ENCODE results near the gene PLCH1. TPM values are rescaled to one million over a fixed set of nuclear protein-coding genes. Genes with fewer than 3 reads are reported as not detected.

The PLCH1 gene
- total RNA-seq, 4 donors from 2014 or later: 0.19 to 2.1 (median 0.28) TPM

DNA sequence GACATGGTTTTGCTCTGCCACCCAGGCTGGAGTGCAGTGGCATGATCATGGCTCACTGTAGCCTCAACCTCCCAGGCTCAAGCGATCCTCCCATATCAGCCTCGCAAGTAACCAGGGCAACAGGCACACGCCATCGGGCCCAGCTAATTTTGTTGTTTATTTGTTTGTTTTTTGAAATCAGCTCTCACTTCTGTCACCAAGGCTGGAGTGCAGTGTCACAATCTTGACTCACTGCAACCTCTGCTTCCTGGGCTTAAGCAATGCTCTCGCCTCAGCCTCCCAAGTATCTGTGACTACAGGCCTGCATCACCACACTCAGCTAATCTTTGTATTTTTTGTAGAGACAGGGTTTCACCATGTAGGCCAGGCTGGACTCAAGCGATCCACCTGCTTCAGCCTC lies 26.3 kb upstream of the PLCH1 start:
- no peaks in the 10 kb centered on the region for H3K9me3 ChIP-seq
- 85 to 97% methylated on average over 4 to 6 of the region's 6 CpGs for WGBS, 2 donors
- intact Hi-C loops (cut with DNase I): no loop called here
- peaks cover 0 to 20% (median 0%) of the 10 kb centered on the region in 3 donors for H3K36me3 ChIP-seq
- DNase-seq: no peak
- no peak overlapping the region for H3K27ac ChIP-seq
- H3K27me3 ChIP-seq: no peaks in the 10 kb centered on the region
- H3K4me1 ChIP-seq: no peaks in the 10 kb centered on the region
- TF ChIP-seq POLR2A (IDR thresholded peaks at IDR 0.05): no peak
- TF ChIP-seq, protein P1, sequence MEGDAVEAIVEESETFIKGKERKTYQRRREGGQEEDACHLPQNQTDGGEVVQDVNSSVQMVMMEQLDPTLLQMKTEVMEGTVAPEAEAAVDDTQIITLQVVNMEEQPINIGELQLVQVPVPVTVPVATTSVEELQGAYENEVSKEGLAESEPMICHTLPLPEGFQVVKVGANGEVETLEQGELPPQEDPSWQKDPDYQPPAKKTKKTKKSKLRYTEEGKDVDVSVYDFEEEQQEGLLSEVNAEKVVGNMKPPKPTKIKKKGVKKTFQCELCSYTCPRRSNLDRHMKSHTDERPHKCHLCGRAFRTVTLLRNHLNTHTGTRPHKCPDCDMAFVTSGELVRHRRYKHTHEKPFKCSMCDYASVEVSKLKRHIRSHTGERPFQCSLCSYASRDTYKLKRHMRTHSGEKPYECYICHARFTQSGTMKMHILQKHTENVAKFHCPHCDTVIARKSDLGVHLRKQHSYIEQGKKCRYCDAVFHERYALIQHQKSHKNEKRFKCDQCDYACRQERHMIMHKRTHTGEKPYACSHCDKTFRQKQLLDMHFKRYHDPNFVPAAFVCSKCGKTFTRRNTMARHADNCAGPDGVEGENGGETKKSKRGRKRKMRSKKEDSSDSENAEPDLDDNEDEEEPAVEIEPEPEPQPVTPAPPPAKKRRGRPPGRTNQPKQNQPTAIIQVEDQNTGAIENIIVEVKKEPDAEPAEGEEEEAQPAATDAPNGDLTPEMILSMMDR (IDR thresholded peaks at IDR 0.05): no peak
- H3K4me3 ChIP-seq: no peak overlapping the region

DNA sequence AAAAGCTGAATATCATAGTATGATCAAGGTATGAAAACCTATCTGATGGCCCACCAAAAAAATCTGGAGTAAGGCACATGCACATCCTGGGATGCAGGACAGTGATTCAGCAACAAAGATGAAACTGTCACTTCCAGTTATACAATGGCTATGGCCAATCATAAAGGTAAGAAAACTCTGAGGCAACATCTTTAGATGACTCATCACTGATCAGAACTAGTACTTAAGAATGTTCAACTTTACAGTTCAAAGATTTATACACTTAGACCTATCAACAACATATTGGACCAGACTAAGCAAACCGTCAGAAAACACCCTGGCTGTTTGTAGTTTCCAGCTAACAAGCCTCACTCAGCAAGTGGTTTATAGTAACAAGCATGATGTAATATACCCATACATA lies 21.3 kb upstream of the PLCH1 start:
- TF ChIP-seq POLR2A (IDR thresholded peaks at IDR 0.05): no peak
- TF ChIP-seq, protein P1 (IDR thresholded peaks at IDR 0.05): no peak
- WGBS, 2 donors: 72 to 90% methylated on average over 1 of the region's 1 CpG

DNA sequence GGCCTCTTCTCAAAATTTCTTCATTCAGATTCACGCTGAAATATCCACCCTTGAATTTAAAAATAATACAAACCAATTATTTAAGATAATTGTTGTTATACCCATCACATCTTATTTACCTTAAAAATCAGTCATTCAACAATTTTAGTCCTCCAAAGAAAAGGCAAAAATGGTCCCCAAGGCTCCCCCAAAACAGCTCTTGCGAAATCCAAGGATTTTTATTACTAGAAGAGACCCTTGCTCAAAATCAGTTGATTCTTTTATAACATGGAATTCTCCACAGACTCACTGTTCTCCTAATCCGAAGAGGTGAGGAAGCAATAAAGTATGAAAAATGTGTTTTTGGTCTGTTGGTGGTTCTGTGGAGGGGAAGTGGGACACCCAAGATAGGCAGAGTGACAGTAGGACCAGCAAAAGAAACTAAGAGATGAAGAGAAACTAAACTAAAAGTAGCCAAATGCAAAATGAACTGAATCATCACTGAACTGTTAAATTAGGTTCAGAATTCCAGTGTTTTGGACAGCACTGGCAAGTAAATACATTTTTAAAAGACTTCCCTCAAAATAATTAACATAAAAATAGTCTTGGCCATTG lies 19.1 kb upstream of the PLCH1 start:
- Histone ChIP-seq H3K27me3 (no peaks in the 10 kb centered on the region), H3K36me3 (peaks cover 0 to 11% (median 0%) of the 10 kb centered on the region in 3 donors), H3K9me3 (no peaks in the 10 kb centered on the region), H3K4me3 (no peak overlapping the region), H3K27ac (no peak overlapping the region), H3K4me1 (no peaks in the 10 kb centered on the region)
- WGBS, 2 donors: 80 to 82% methylated on average over 3 of the region's 3 CpGs
- intact Hi-C loops (cut with DNase I): no loop called here
- no peak for TF ChIP-seq POLR2A (IDR thresholded peaks at IDR 0.05)
- TF ChIP-seq, protein P1 (IDR thresholded peaks at IDR 0.05): no peak
- no peak for DNase-seq

More for the DNA sequence above, 21.3 kb upstream of the PLCH1 start:
- DNase-seq: no peak
- H3K4me1 ChIP-seq: no peaks in the 10 kb centered on the region
- H3K27ac ChIP-seq: no peak overlapping the region
- H3K9me3 ChIP-seq: no peaks in the 10 kb centered on the region
- intact Hi-C loops (cut with DNase I): no loop called here
- H3K4me3 ChIP-seq: no peak overlapping the region
- no peaks in the 10 kb centered on the region for H3K27me3 ChIP-seq
- peaks cover 0 to 16% (median 0%) of the 10 kb centered on the region in 3 donors for H3K36me3 ChIP-seq

DNA sequence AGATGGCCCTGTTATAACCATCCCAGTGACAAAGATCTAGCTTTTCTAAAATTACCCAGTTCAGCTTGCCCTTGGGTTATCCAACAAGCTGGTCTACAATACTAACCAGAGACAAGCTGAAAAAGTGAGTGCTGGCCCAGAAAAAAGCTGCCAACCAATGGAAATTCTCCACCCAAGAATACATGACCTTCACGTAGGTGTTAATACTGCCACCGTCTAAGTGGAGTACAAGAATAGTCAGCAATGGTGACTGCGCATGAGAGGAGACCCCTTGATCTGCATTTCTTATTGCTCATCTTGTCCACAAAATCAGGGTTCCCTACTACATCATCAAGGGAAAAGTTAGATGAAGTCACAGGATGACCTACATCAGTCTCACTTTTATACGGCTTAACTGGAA lies 15.8 kb upstream of the PLCH1 start:
- Histone ChIP-seq H3K4me3 (no peak overlapping the region), H3K27me3 (no peaks in the 10 kb centered on the region), H3K9me3 (no peaks in the 10 kb centered on the region), H3K4me1 (no peaks in the 10 kb centered on the region), H3K27ac (no peak overlapping the region), H3K36me3 (peaks cover 0 to 6% (median 0%) of the 10 kb centered on the region in 3 donors)
- no peak for TF ChIP-seq POLR2A (IDR thresholded peaks at IDR 0.05)
- TF ChIP-seq, protein P1 (IDR thresholded peaks at IDR 0.05): no peak
- 94 to 98% methylated on average over 4 of the region's 4 CpGs for WGBS, 2 donors
- intact Hi-C loops (cut with DNase I): no loop called here
- DNase-seq: no peak

DNA sequence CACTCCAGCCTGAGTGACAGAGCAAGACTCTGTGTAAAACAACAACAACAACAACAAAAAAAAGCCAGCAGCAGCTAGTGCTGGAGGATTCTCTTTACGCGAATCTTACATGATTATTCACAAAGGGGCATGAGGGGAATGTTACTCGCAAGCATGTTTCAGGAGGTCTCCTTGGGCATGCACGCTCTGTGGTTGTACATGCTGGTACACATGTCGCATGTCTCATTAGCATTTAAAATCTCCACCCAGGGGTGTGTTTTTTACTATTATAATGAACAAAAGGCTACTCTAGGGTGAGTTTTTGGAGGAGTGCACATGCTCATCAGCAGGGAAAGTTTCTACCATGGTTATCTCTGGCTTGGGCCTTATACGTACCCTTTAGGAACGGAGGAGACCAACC lies 12.7 kb upstream of the PLCH1 start:
- no peak overlapping the region for H3K27ac ChIP-seq
- WGBS, 2 donors: 88 to 94% methylated on average over 5 to 7 of the region's 7 CpGs
- no peaks in the 10 kb centered on the region for H3K27me3 ChIP-seq
- intact Hi-C loops (cut with DNase I): no loop called here
- H3K4me3 ChIP-seq: no peak overlapping the region
- H3K36me3 ChIP-seq: no peaks in the 10 kb centered on the region
- H3K9me3 ChIP-seq: no peaks in the 10 kb centered on the region
- H3K4me1 ChIP-seq: no peaks in the 10 kb centered on the region
- no peak for TF ChIP-seq POLR2A (IDR thresholded peaks at IDR 0.05)
- TF ChIP-seq, protein P1 (IDR thresholded peaks at IDR 0.05): no peak
- DNase-seq: no peak
